Measurements from ENCODE around the gene MPV17L. TPM values are rescaled to one million over a fixed set of nuclear protein-coding genes. Genes with fewer than 3 reads are reported as not detected.

The MPV17L gene
- total and polyA plus RNA-seq, 2 donors from 2014 or later = 4.8 to 11.8 TPM

GRCh38 chr16:15457400-15457799 lies 61.8 kb downstream of the MPV17L start:
- no peak for DNase-seq
- H3K9ac ChIP-seq (ENCODE audit: low read length in 3 of 3) = no peak overlapping the region
- H3K4me1 ChIP-seq (ENCODE audit: control insufficient read depth in 2 of 3, insufficient read depth in 2 of 3, low read depth in 1 of 3, low read length in 3 of 3) = peaks cover 0 to 9% (median 8%) of the 10 kb centered on the region in 3 donors
- TF ChIP-seq CTCF (IDR thresholded peaks at IDR 0.05; ENCODE audit: borderline replicate concordance, extremely low read depth, insufficient read depth) = no peak
- H3K9me3 ChIP-seq (ENCODE audit: control insufficient read depth in 2 of 3, insufficient read depth in 1 of 3, low read length in 3 of 3) = no peaks in the 10 kb centered on the region
- FAIRE-seq = no peak
- intact Hi-C loops (cut with DNase I) = no loop called here
- H3K4me3 ChIP-seq (ENCODE audit: low read length in 3 of 3) = no peak overlapping the region
- no peaks in the 10 kb centered on the region for H3K27me3 ChIP-seq (ENCODE audit: control insufficient read depth, insufficient read depth, low read length)
- no peak overlapping the region for H3K27ac ChIP-seq (ENCODE audit: low read depth in 2 of 2, low read length in 2 of 2)
- H3K36me3 ChIP-seq (ENCODE audit: control insufficient read depth in 2 of 3, insufficient read depth in 3 of 3, low read length in 3 of 3) = no peaks in the 10 kb centered on the region

GRCh38 chr16:15457958-15458357 lies 62.4 kb downstream of the MPV17L start:
- no peak overlapping the region for H3K27ac ChIP-seq (ENCODE audit: low read depth in 2 of 2, low read length in 2 of 2)
- H3K9ac ChIP-seq (ENCODE audit: low read length in 3 of 3) = no peak overlapping the region
- H3K9me3 ChIP-seq (ENCODE audit: control insufficient read depth in 2 of 3, insufficient read depth in 1 of 3, low read length in 3 of 3) = no peaks in the 10 kb centered on the region
- no peaks in the 10 kb centered on the region for H3K27me3 ChIP-seq (ENCODE audit: control insufficient read depth, insufficient read depth, low read length)
- H3K4me3 ChIP-seq (ENCODE audit: low read length in 3 of 3) = no peak overlapping the region
- DNase-seq (no peak), FAIRE-seq (no peak)
- H3K36me3 ChIP-seq (ENCODE audit: control insufficient read depth in 2 of 3, insufficient read depth in 3 of 3, low read length in 3 of 3) = no peaks in the 10 kb centered on the region
- intact Hi-C loops (cut with DNase I) = no loop called here
- TF ChIP-seq CTCF (IDR thresholded peaks at IDR 0.05; ENCODE audit: borderline replicate concordance, extremely low read depth, insufficient read depth) = no peak
- peaks cover 0 to 9% (median 6%) of the 10 kb centered on the region in 3 donors for H3K4me1 ChIP-seq (ENCODE audit: control insufficient read depth in 2 of 3, insufficient read depth in 2 of 3, low read depth in 1 of 3, low read length in 3 of 3)

GRCh38 chr16:15459791-15460190 lies 64.2 kb downstream of the MPV17L start:
- H3K27ac ChIP-seq (ENCODE audit: low read depth in 2 of 2, low read length in 2 of 2) = no peak overlapping the region
- no peaks in the 10 kb centered on the region for H3K36me3 ChIP-seq (ENCODE audit: control insufficient read depth in 2 of 3, insufficient read depth in 3 of 3, low read length in 3 of 3)
- no peak for TF ChIP-seq CTCF (IDR thresholded peaks at IDR 0.05; ENCODE audit: borderline replicate concordance, extremely low read depth, insufficient read depth)
- H3K9ac ChIP-seq (ENCODE audit: low read length in 3 of 3) = no peak overlapping the region
- intact Hi-C loops (cut with DNase I) = no loop called here
- H3K27me3 ChIP-seq (ENCODE audit: control insufficient read depth, insufficient read depth, low read length) = no peaks in the 10 kb centered on the region
- no peaks in the 10 kb centered on the region for H3K9me3 ChIP-seq (ENCODE audit: control insufficient read depth in 2 of 3, insufficient read depth in 1 of 3, low read length in 3 of 3)
- no peak for FAIRE-seq
- H3K4me1 ChIP-seq (ENCODE audit: control insufficient read depth in 2 of 3, insufficient read depth in 2 of 3, low read depth in 1 of 3, low read length in 3 of 3) = peaks cover 0 to 7% (median 6%) of the 10 kb centered on the region in 3 donors
- no peak for DNase-seq
- H3K4me3 ChIP-seq (ENCODE audit: low read length in 3 of 3) = no peak overlapping the region

- DNase-seq (no peak), FAIRE-seq (no peak)
- Histone ChIP-seq H3K36me3 (ENCODE audit: control insufficient read depth in 2 of 3, insufficient read depth in 3 of 3, low read length in 3 of 3) (no peaks in the 10 kb centered on the region), H3K27ac (ENCODE audit: low read depth in 2 of 2, low read length in 2 of 2) (no peak overlapping the region), H3K4me3 (ENCODE audit: low read length in 3 of 3) (no peak overlapping the region), H3K9ac (ENCODE audit: low read length in 3 of 3) (no peak overlapping the region), H3K27me3 (ENCODE audit: control insufficient read depth, insufficient read depth, low read length) (no peaks in the 10 kb centered on the region), H3K9me3 (ENCODE audit: control insufficient read depth in 2 of 3, insufficient read depth in 1 of 3, low read length in 3 of 3) (no peaks in the 10 kb centered on the region), H3K4me1 (ENCODE audit: control insufficient read depth in 2 of 3, insufficient read depth in 2 of 3, low read depth in 1 of 3, low read length in 3 of 3) (peaks cover 0 to 6% (median 5%) of the 10 kb centered on the region in 3 donors)
- no peak for TF ChIP-seq CTCF (IDR thresholded peaks at IDR 0.05; ENCODE audit: borderline replicate concordance, extremely low read depth, insufficient read depth)
- intact Hi-C loops (cut with DNase I) = no loop called here
Measured at GRCh38 chr16:15460601-15461000, 65.0 kb downstream of the MPV17L start.

Measured in kidney (tissue), 14 donors.